Activated CD8-positive, alpha-beta memory T cell treated with anti-CD3 and anti-CD28 coated beads, Interleukin-2, amount 10 ng/mL, durations not matched to agents 7 days and 5 days (primary cell): ENCODE results near the gene VMP1. TPM values are rescaled to one million over a fixed set of nuclear protein-coding genes. Genes with fewer than 3 reads are reported as not detected.
"Not testable (repeated sequence)": the region's sequence is repeated elsewhere in the genome, so short reads cannot be mapped to it uniquely, and the experiment has no call there.

Experiments used
- ATAC-seq: fragments of 150-1000 bp; cut with Tn5 transposase; one replicate; pipeline ENCODE4 v1.10.0; 2021; ENCODE audit warnings: moderate library complexity
- CTCF ChIA-PET: fragments of 350-600 bp; sonication (Branson Sonifier 250); formaldehyde crosslinking; loops from one replicate; lab custom pipeline; 2021; ENCODE audit warnings: antibody characterized with exemption; lab: Charles Lee
- DNase-seq: peaks from one replicate; pipeline ENCODE4 v3.0.0-alpha.2; 2020
- H3K27ac Mint-ChIP-seq: one replicate; pipeline ENCODE4 v1.8.0; 2021; ENCODE audit warnings: mild to moderate bottlenecking, mixed read lengths
- H3K27me3 Mint-ChIP-seq: one replicate; pipeline ENCODE4 v1.8.0; 2021; ENCODE audit warnings: mixed read lengths
- H3K36me3 Mint-ChIP-seq: one replicate; pipeline ENCODE4 v1.8.0; 2021; ENCODE audit warnings: mild to moderate bottlenecking, mixed read lengths
- H3K4me1 Mint-ChIP-seq: one replicate; pipeline ENCODE4 v1.8.0; 2021; ENCODE audit warnings: mixed read lengths
- H3K4me3 Mint-ChIP-seq: one replicate; pipeline ENCODE4 v1.8.0; 2021; ENCODE audit warnings: mild to moderate bottlenecking, moderate library complexity, mixed read lengths
- H3K9me3 Mint-ChIP-seq: one replicate; pipeline ENCODE4 v1.8.0; 2022; ENCODE audit warnings: low read depth, mixed read lengths
- total RNA-seq, 2 experiments: library from RNA; stranded (reverse); gene quantifications; one replicate each; pipeline ENCODE4 v1.2.3, GENCODE V29; 2021

The VMP1 gene
- total RNA-seq, 2 experiments from 2014 or later, result 279 to 396 TPM

DNA sequence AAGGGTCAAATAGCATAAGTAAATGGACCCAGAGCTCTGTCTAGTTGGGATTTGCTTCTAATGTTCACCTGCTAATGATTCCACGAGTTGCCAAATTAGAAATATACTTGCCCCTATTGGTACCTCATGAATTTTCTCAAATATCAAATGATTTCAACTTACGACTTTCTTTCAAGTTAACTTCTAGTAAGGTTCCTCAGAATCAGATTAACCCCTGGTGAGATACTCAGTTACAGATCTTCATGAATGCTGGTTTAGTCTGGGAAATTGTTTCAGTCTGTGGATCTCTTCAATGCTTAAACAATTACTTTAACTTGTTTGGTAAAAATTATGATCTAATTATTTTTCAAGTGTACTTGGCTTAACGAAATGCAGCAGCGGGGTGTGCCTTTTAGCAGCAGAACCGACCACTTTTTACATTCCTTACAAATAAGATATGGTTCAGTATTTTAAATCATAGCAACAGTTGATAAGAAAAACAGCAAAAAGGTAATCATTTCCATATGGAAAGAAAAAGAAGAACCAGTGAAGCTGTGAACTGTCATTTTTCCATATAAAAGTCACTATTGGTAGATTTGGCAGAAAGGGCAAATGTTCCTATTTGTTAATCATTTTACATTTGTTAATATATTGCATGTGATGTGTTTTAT is 150.8 kb downstream of the VMP1 start:
- Mint-ChIP-seq H3K36me3 (peaks cover 12% of the 10 kb centered on the region), H3K4me3 (no peak overlapping the region), H3K27me3 (no peaks in the 10 kb centered on the region), H3K9me3 (no peaks in the 10 kb centered on the region), H3K27ac (no peak overlapping the region), H3K4me1 (peaks cover 23% of the 10 kb centered on the region)
- CTCF ChIA-PET, result interaction anchor here (1.2 to 3.3 kb wide), 10 partner anchors 11 to 179 kb away, joined by 3 to 14 read pairs (median 5); no protein-coding TSS in a partner anchor
- DNase-seq, result no peak
- ATAC-seq, result no peak

DNA sequence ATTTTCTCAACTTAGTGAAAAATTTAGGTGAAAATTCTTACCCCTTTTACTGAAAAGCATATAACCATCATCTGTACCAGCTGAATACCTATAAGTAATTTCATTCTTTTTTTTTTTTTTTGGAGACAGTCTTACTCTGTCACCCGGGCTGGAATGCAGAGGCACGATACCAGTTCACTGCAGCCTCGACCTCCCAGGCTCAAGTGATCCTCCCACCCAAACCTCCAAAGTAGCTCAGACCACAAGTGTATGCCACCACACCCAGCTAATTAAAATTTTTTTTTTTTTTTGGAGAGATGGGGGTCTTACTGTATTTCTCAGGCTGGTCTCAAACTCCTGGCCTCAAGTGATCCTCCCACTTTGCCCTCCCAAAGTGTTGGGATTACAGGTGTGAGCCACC is 151.5 kb downstream of the VMP1 start:
- H3K27me3 Mint-ChIP-seq, result no peaks in the 10 kb centered on the region
- no peak for DNase-seq
- CTCF ChIA-PET, result interaction anchor here (0.7 to 3.3 kb wide), 22 partner anchors 10 to 340 kb away, joined by 3 to 14 read pairs (median 4); partner anchors contain the start of genes RPS6KB1 and TUBD1
- no peaks in the 10 kb centered on the region for H3K9me3 Mint-ChIP-seq
- ATAC-seq, result no peak
- H3K27ac Mint-ChIP-seq, result no peak overlapping the region
- H3K36me3 Mint-ChIP-seq, result peaks cover 15% of the 10 kb centered on the region
- no peak overlapping the region for H3K4me3 Mint-ChIP-seq
- H3K4me1 Mint-ChIP-seq, result peaks cover 20% of the 10 kb centered on the region

DNA sequence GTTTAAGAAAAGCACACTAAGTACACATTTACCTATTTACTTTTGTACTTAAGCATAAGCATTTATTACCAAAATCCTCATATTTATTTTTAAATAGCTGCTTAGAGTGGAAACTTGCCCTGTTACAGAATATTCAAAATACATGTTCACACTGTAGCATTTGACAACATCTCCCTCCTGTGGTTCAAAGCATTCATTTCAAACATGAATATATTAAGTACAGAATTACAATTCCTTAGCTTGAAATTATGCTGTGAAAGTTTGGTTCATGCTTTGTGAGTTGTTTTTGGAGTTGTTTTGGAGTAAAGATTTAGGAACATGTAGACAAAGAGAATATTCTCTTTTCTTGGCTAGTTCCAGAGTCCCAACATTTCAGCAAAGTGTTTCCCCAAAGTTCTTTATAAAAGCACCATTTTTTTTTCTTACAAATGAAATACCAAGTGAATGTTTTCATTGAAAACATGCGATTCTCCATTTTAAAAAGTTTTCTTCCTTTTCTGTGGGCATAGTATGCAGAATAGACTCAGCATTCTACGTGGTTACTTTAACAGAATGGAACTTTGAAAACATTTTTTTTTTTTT is 152.1 kb downstream of the VMP1 start:
- no peak overlapping the region for H3K27ac Mint-ChIP-seq
- DNase-seq, result no peak
- CTCF ChIA-PET, result interaction anchor here (0.6 to 3.3 kb wide), 24 partner anchors 10 to 340 kb away, joined by 3 to 14 read pairs (median 4); partner anchors contain the start of genes RPS6KB1 and TUBD1
- no peak overlapping the region for H3K4me3 Mint-ChIP-seq
- H3K9me3 Mint-ChIP-seq, result no peaks in the 10 kb centered on the region
- H3K36me3 Mint-ChIP-seq, result peaks cover 15% of the 10 kb centered on the region
- H3K4me1 Mint-ChIP-seq, result peaks cover 20% of the 10 kb centered on the region
- no peak for ATAC-seq
- H3K27me3 Mint-ChIP-seq, result no peaks in the 10 kb centered on the region

DNA sequence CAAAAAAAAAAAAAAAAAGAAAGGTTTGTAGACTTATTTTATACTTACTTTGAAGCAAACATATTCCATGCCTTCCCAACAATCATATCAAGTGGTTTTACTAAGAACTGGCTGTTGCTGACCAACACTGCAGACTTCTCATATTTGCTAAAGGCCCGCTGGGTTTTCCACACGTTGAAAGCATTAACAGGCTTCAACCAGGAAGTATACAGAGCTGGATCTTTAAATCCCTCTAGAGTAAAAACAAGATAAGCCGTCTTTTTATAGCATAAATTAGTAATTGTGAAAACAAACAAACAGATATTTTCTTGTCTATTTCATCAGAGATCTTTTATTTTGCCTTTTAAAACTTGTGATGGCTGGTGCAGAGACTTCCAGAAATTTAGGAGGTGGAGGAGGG is 156.2 kb downstream of the VMP1 start:
- DNase-seq (no peak), ATAC-seq (no peak)
- CTCF ChIA-PET, result interaction anchor here (1.0 to 2.1 kb wide), 3 partner anchors 11 to 118 kb away, joined by 3 to 4 read pairs (median 4); no protein-coding TSS in a partner anchor
- Mint-ChIP-seq H3K27me3 (no peaks in the 10 kb centered on the region), H3K36me3 (peaks cover 19% of the 10 kb centered on the region), H3K9me3 (no peaks in the 10 kb centered on the region), H3K4me3 (no peak overlapping the region), H3K27ac (no peak overlapping the region), H3K4me1 (peaks cover 8% of the 10 kb centered on the region)

DNA sequence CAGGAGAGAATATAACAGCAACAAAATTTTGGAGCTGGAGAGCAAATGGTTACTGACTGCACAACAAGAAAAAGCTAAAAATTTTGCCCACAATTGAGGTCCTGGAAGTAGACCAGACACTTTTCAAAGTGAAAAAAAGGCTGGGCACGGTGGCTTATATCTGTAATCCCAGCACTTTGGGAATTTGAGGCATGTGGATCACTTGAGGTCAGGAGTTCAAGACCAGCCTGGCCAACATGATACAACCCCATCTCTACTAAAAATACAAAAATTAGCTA is 162.4 kb downstream of the VMP1 start:
- H3K36me3 Mint-ChIP-seq, result peaks cover 16% of the 10 kb centered on the region
- ATAC-seq (no peak), DNase-seq (no peak)
- CTCF ChIA-PET, result interaction anchor here (1.8 to 3.0 kb wide), 2 partner anchors 11 to 13 kb away, joined by 4 to 9 read pairs; no protein-coding TSS in a partner anchor
- H3K4me1 Mint-ChIP-seq, result no peaks in the 10 kb centered on the region
- H3K9me3 Mint-ChIP-seq, result no peaks in the 10 kb centered on the region
- H3K27me3 Mint-ChIP-seq, result no peaks in the 10 kb centered on the region
- no peak overlapping the region for H3K4me3 Mint-ChIP-seq
- no peak overlapping the region for H3K27ac Mint-ChIP-seq

DNA sequence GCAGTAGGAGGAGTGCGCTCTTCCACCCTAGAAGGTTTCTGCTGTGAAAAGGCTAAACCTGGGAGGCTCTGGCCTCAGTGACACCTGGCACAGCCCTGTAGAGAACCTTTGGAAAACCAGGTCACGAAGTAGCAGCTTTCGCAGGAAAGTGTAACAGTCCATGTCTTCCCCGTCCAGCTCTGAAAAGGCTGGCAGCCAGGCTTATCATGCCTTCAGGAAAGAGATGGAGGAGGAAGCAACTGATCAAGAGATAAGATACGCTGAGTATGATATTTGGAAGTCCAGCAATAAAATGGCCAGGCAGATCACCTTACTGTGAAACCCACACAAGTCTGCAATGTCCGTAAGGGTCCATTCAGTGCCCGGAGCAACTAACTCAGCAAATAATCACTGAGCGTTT is 163.0 kb downstream of the VMP1 start:
- CTCF ChIA-PET, result interaction anchor here (0.5 to 3.0 kb wide), 4 partner anchors 11 to 166 kb away, joined by 4 to 9 read pairs (median 4); no protein-coding TSS in a partner anchor
- H3K27ac Mint-ChIP-seq, result no peak overlapping the region
- DNase-seq (no peak), ATAC-seq (no peak)
- no peaks in the 10 kb centered on the region for H3K9me3 Mint-ChIP-seq
- peaks cover 15% of the 10 kb centered on the region for H3K36me3 Mint-ChIP-seq
- no peaks in the 10 kb centered on the region for H3K4me1 Mint-ChIP-seq
- no peak overlapping the region for H3K4me3 Mint-ChIP-seq
- H3K27me3 Mint-ChIP-seq, result no peaks in the 10 kb centered on the region

DNA sequence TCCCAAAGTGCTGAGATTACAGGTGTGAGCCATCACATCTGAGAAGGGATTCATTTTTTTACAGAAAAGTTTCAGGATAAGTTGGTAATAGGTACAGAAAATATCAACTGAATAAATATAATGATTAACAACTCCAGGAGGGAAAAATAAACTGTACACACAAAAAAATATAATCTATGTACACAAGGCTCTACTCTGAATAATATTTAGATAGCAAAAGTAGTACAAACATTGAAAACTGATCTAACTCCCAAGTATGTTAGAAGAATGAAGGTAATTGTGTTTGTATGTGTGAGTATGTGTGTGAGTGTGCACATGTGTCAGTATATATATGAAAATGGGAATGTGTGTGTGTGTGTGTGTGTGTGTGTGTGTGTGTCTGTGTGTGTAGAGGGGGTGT is 164.9 kb downstream of the VMP1 start:
- Mint-ChIP-seq H3K27me3 (no peaks in the 10 kb centered on the region), H3K4me3 (no peak overlapping the region), H3K4me1 (no peaks in the 10 kb centered on the region), H3K27ac (no peak overlapping the region), H3K9me3 (no peaks in the 10 kb centered on the region), H3K36me3 (peaks cover 18% of the 10 kb centered on the region)
- CTCF ChIA-PET, result interaction anchor here (0.8 kb wide), 1 partner anchor 358 kb away, joined by 3 read pairs; no protein-coding TSS in a partner anchor
- no peak for DNase-seq
- ATAC-seq, result no peak

DNA sequence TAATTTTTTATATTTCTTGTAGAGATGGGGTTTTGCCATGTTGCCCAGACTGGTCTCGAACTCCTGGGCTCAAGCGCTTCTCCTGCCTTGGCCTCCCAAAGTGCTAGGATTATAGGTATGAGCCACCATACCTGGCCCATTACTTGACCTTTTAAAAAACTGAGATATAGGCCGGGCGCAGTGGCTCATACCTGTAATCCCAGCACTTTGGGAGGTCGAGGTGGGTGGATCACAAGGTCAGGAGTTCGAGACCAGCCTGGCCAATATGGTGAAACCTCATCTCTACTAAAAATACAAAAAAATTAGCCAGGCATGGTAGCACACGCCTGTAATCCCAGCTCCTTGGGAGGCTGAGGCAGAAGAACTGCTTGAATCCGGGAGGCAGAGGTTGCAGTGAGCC is 166.0 kb downstream of the VMP1 start:
- CTCF ChIA-PET, result interaction anchor here (0.6 to 0.8 kb wide), 2 partner anchors 186 to 357 kb away, joined by 3 read pairs; no protein-coding TSS in a partner anchor
- not testable (repeated sequence) for H3K9me3 Mint-ChIP-seq, DNase-seq, H3K4me1 Mint-ChIP-seq, H3K27ac Mint-ChIP-seq, H3K27me3 Mint-ChIP-seq, ATAC-seq, H3K4me3 Mint-ChIP-seq
- peaks cover 22% of the 10 kb centered on the region for H3K36me3 Mint-ChIP-seq

DNA sequence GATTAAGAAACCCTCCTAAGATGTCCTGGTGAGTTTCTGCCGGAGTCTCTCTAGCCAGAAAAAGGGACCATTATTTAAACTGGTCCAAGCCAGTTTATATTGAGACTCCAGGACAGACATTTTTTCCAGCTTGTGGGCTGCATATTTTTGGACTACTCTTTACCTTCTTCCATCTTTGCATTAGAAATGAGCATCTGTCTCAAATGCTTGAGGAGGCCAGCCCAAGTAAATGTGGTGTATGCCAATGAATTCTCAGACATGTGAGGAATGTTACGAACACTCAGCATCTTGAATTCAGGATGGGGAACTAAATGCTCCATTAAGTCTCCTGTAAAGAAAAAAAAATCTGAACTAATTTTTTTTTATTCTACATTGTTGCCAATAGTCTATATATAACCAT is 166.9 kb downstream of the VMP1 start:
- DNase-seq (no peak), ATAC-seq (no peak)
- CTCF ChIA-PET, result interaction anchor here (0.5 kb wide), 1 partner anchor 16 kb away, joined by 3 read pairs; no protein-coding TSS in a partner anchor
- Mint-ChIP-seq H3K36me3 (peaks cover 19% of the 10 kb centered on the region), H3K27me3 (no peaks in the 10 kb centered on the region), H3K4me1 (no peaks in the 10 kb centered on the region), H3K9me3 (no peaks in the 10 kb centered on the region), H3K4me3 (no peak overlapping the region), H3K27ac (no peak overlapping the region)

DNA sequence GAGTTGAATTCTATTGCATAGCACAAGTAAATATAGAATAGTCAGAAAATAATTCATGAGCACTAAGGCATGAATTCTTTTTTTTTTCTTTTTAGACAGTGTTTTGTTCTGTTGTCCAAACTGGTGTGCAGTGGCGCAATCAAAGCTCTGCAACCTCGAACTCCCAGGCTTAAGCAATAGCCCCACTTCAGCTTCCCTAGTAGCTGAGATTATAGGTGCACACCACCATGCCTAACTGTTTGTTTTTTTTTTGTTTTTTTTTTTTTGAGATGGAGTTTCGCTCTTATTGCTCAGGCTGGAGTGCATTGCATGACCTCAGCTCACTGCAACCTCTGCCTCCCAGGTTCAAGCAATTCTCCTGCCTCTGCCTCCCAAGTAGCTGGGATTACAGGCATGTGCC is 168.7 kb downstream of the VMP1 start:
- no peak for DNase-seq
- peaks cover 22% of the 10 kb centered on the region for H3K36me3 Mint-ChIP-seq
- no peak overlapping the region for H3K4me3 Mint-ChIP-seq
- H3K4me1 Mint-ChIP-seq, result no peaks in the 10 kb centered on the region
- ATAC-seq, result no peak
- no peaks in the 10 kb centered on the region for H3K27me3 Mint-ChIP-seq
- CTCF ChIA-PET, result interaction anchor here (0.9 to 1.1 kb wide), 2 partner anchors 17 to 128 kb away, joined by 3 read pairs; no protein-coding TSS in a partner anchor
- H3K27ac Mint-ChIP-seq, result no peak overlapping the region
- H3K9me3 Mint-ChIP-seq, result no peaks in the 10 kb centered on the region

DNA sequence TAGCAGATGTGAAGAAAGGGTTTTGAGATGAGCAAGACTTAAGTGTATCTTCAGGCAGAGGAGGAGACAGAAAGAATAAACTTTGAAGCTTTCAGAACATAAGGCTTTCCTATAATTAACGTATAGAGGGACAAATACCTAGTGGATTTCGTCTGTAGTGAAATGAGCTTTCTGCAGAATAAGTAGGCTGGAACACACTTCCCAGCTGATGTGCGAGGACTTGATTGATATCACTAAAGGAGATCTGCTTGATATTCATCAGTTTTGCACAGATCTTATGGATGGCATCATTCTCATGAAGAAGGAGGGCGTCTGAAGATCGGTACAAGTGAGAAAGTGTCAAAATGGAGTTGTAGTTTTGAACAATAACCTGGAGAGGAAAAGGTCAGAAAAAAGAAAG is 170.5 kb downstream of the VMP1 start:
- Mint-ChIP-seq H3K9me3 (no peaks in the 10 kb centered on the region), H3K4me1 (no peaks in the 10 kb centered on the region), H3K27me3 (no peaks in the 10 kb centered on the region), H3K27ac (no peak overlapping the region), H3K36me3 (peaks cover 20% of the 10 kb centered on the region), H3K4me3 (no peak overlapping the region)
- ATAC-seq (no peak), DNase-seq (no peak)
- CTCF ChIA-PET, result no interaction called here

DNA sequence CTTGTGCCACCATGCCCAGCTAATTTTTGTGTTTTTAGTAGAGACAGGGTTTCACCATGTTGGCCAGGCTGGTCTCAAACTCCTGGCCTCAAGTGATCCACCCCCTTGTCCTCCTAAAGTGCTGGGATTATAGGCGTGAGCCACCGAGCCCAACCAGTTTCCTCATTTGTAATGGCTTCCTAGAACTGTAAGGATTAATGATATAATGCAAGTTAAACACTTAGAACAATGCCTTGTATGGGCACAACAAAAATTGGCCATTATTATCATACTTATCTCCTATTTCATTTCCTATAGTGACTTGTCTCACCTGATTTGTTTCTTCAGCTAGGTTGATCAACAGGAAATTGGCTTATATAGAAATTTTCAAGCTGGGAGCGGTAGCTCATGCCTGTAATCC is 171.2 kb downstream of the VMP1 start:
- no peak for DNase-seq
- Mint-ChIP-seq H3K36me3 (peaks cover 20% of the 10 kb centered on the region), H3K4me1 (no peaks in the 10 kb centered on the region), H3K27me3 (no peaks in the 10 kb centered on the region), H3K27ac (no peak overlapping the region), H3K4me3 (no peak overlapping the region), H3K9me3 (no peaks in the 10 kb centered on the region)
- no peak for ATAC-seq
- CTCF ChIA-PET, result no interaction called here

DNA sequence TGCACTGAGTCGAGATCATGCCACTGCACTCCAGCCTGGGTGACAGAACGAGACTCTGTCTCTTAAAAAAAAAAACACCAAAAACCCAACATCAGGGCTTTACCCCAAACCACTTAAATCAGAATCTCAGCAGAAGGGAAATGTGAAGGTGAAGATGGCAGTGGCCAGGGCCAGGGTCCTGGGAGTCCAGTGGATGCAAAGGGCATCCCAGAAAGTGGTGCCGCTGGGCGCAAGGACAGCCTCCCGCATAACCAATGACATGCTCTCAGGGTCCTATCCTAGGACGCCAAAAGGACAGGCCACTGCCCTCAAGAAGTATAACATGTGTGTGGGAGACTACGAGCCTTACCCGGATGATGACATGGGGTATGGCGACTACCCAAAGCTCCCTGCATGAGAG is 177.4 kb downstream of the VMP1 start:
- no peaks in the 10 kb centered on the region for H3K27me3 Mint-ChIP-seq
- H3K9me3 Mint-ChIP-seq, result no peaks in the 10 kb centered on the region
- CTCF ChIA-PET, result no interaction called here
- no peak for ATAC-seq
- DNase-seq, result no peak
- no peak overlapping the region for H3K4me3 Mint-ChIP-seq
- H3K27ac Mint-ChIP-seq, result no peak overlapping the region
- peaks cover 10% of the 10 kb centered on the region for H3K4me1 Mint-ChIP-seq
- peaks cover 32% of the 10 kb centered on the region for H3K36me3 Mint-ChIP-seq
